Adrenal gland (tissue), 5 donors: ENCODE results near the gene ZNF367.

ENCODE experiments used
- POLR2A ChIP-seq, 2 donors: fragments of 450-650 bp; IDR thresholded peaks; one replicate each; pipeline ENCODE4 v1.6.1; 2017; ENCODE audit warnings: antibody characterized with exemption in 2 of 2, mild to moderate bottlenecking in 2 of 2, moderate library complexity in 1 of 2
- TF ChIP-seq, protein P1 (sequence below), 6 experiments: fragments of 450-650 bp in 4 of 6; fragments of 200-600 bp in 2 of 6; sonication (generic) in 1 of 6; IDR thresholded peaks; 1 replicate in 5 of 6; 2 replicates in 1 of 6; pipeline versions ENCODE4 v1.5.1 to v1.8.0; 2016 to 2021; ENCODE audit warnings: antibody characterized with exemption in 6 of 6, mild to moderate bottlenecking in 2 of 6, moderate library complexity in 1 of 6
- donor health status: DM: no; HTN: no; CAD: no.

DNA sequence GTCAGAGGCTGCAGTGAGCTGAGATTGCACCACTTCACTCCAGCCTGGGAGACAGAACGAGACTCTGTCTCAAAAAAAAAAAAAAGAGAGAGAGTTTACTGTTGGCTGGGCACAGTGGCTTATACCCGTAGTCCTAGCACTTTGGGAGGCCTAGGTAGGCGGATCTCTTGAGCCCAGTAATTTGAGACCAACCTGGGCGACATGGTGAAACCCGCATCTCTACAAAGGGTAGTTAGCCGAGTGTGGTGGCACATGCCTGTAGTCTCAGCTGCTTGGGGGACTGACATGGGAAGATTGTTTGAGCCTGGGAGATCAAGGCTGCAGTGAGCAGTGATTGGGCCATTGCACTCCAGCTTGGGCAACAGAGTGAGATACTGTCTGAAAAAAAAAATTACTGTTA lies 44.4 kb upstream of the ZNF367 start:
- TF ChIP-seq, protein P1, sequence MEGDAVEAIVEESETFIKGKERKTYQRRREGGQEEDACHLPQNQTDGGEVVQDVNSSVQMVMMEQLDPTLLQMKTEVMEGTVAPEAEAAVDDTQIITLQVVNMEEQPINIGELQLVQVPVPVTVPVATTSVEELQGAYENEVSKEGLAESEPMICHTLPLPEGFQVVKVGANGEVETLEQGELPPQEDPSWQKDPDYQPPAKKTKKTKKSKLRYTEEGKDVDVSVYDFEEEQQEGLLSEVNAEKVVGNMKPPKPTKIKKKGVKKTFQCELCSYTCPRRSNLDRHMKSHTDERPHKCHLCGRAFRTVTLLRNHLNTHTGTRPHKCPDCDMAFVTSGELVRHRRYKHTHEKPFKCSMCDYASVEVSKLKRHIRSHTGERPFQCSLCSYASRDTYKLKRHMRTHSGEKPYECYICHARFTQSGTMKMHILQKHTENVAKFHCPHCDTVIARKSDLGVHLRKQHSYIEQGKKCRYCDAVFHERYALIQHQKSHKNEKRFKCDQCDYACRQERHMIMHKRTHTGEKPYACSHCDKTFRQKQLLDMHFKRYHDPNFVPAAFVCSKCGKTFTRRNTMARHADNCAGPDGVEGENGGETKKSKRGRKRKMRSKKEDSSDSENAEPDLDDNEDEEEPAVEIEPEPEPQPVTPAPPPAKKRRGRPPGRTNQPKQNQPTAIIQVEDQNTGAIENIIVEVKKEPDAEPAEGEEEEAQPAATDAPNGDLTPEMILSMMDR (IDR thresholded peaks at IDR 0.05) = no peak
- no peak for TF ChIP-seq POLR2A (IDR thresholded peaks at IDR 0.05)
